GM23338 (cell line): Measurements from ENCODE around the gene KLHL28. TPM values are rescaled to one million over a fixed set of nuclear protein-coding genes. Genes with fewer than 3 reads are reported as not detected.

Source experiments
- ATAC-seq: fragments of 200-7000 bp; cut with Tn5 transposase; 3 replicates; pipeline ENCODE4 v1.9.1; 2020
- DNase-seq: peaks from one replicate; pipeline ENCODE4 v3.0.0-alpha.2; 2015; ENCODE audit warnings: low spot score
- H2AFZ ChIP-seq: fragments of 200-600 bp; sonication (generic); 2 replicates; pipeline ENCODE4 v1.8.0; 2016; ENCODE audit warnings: antibody characterized with exemption, mild to moderate bottlenecking, moderate library complexity
- H3F3A ChIP-seq: fragments of 200-600 bp; sonication (generic); replicated peaks from 2 replicates; pipeline ENCODE4 v1.8.0; 2017; ENCODE audit warnings: antibody characterized with exemption, mixed run types, low read depth
- H3K27ac ChIP-seq: fragments of 200-600 bp; sonication (generic); 2 replicates; pipeline ENCODE4 v1.6.1; 2016; ENCODE audit warnings: low read depth
- H3K27me3 ChIP-seq: fragments of 200-600 bp; sonication (generic); 2 replicates; pipeline ENCODE4 v1.8.0; 2016; ENCODE audit warnings: mild to moderate bottlenecking, mixed run types, moderate library complexity; ENCODE audit not compliant: insufficient read depth
- H3K36me3 ChIP-seq: fragments of 200-600 bp; sonication (generic); 2 replicates; pipeline ENCODE4 v1.8.0; 2016; ENCODE audit warnings: mild to moderate bottlenecking; ENCODE audit not compliant: insufficient read depth
- H3K4me1 ChIP-seq: fragments of 200-600 bp; sonication (generic); 2 replicates; pipeline ENCODE4 v1.8.0; 2016; ENCODE audit warnings: mild to moderate bottlenecking, moderate library complexity; ENCODE audit not compliant: insufficient read depth
- H3K4me2 ChIP-seq: fragments of 200-600 bp; sonication (generic); 2 replicates; pipeline ENCODE4 v1.7.1; 2017; ENCODE audit warnings: mixed run types
- H3K4me3 ChIP-seq: fragments of 200-600 bp; sonication (generic); 2 replicates; pipeline ENCODE4 v1.6.1; 2016; ENCODE audit warnings: mixed run types
- H3K79me2 ChIP-seq: fragments of 200-600 bp; sonication (generic); replicated peaks from 2 replicates; pipeline ENCODE4 v1.8.0; 2017; ENCODE audit warnings: mild to moderate bottlenecking; ENCODE audit not compliant: insufficient read depth
- H3K9me2 ChIP-seq: fragments of 200-600 bp; sonication (generic); 2 replicates; pipeline ENCODE4 v1.8.0; 2017; ENCODE audit not compliant: insufficient read depth
- H4K20me1 ChIP-seq: fragments of 200-600 bp; sonication (generic); replicated peaks from 2 replicates; pipeline ENCODE4 v1.8.0; 2017; ENCODE audit warnings: mild to moderate bottlenecking; ENCODE audit not compliant: insufficient read depth
- H3K27ac Mint-ChIP-seq: 2 replicates; pipeline ENCODE4 v1.8.0; 2020; ENCODE audit warnings: inconsistent platforms, mild to moderate bottlenecking, moderate library complexity, mixed read lengths
- H3K27me3 Mint-ChIP-seq: 3 replicates; pipeline ENCODE4 v1.8.0; 2022; ENCODE audit warnings: low read depth, mild to moderate bottlenecking, moderate library complexity, mixed read lengths, inconsistent platforms; ENCODE audit not compliant: insufficient read depth, poor library complexity
- H3K36me3 Mint-ChIP-seq: 3 replicates; pipeline ENCODE4 v1.8.0; 2021; ENCODE audit warnings: low read depth, mild to moderate bottlenecking, inconsistent platforms, moderate library complexity, mixed read lengths
- H3K4me1 Mint-ChIP-seq: 3 replicates; pipeline ENCODE4 v1.8.0; 2020; ENCODE audit warnings: mild to moderate bottlenecking, inconsistent platforms, mixed read lengths
- H3K4me3 Mint-ChIP-seq: 3 replicates; pipeline ENCODE4 v1.8.0; 2021; ENCODE audit warnings: moderate library complexity, mild to moderate bottlenecking, inconsistent platforms, mixed read lengths
- H3K9me3 Mint-ChIP-seq: 3 replicates; pipeline ENCODE4 v1.8.0; 2020; ENCODE audit warnings: moderate library complexity, mild to moderate bottlenecking, inconsistent platforms, mixed read lengths
- CREB1 ChIP-seq: fragments of 250-450 bp; sonication (Bioruptor Pico); IDR thresholded peaks from 2 replicates; pipeline ENCODE4 v1.5.0; 2020; ENCODE audit warnings: low read depth, mild to moderate bottlenecking, moderate library complexity
- EZH2 ChIP-seq: fragments of 200-600 bp; sonication (generic); IDR thresholded peaks from one replicate; pipeline ENCODE4 v1.8.0; 2017; ENCODE audit warnings: antibody characterized with exemption, mild to moderate bottlenecking, low read depth; ENCODE audit not compliant: unreplicated experiment
- EZH2phosphoT487 ChIP-seq: fragments of 200-600 bp; sonication (generic); IDR thresholded peaks from one replicate; pipeline ENCODE4 v1.8.1; 2018; ENCODE audit warnings: antibody characterized with exemption; ENCODE audit not compliant: unreplicated experiment
- JUNB ChIP-seq: IDR thresholded peaks from one replicate; pipeline ENCODE4 v1.6.1; 2016; ENCODE audit warnings: antibody characterized with exemption; ENCODE audit not compliant: unreplicated experiment
- NANOG ChIP-seq: IDR thresholded peaks from 2 replicates; pipeline ENCODE4 v1.6.1; 2016; ENCODE audit warnings: antibody characterized with exemption, borderline replicate concordance
- POLR2AphosphoS5 ChIP-seq: IDR thresholded peaks from 2 replicates; pipeline ENCODE4 v1.6.1; 2016; ENCODE audit warnings: antibody characterized with exemption, low read depth
- STAT1 ChIP-seq: IDR thresholded peaks from one replicate; pipeline ENCODE4 v1.6.1; 2016; ENCODE audit warnings: antibody characterized with exemption; ENCODE audit not compliant: unreplicated experiment
- ZNF114 ChIP-seq: fragments of 250-450 bp; sonication (Bioruptor Pico); IDR thresholded peaks from 2 replicates; pipeline ENCODE4 v1.5.0; 2020; ENCODE audit warnings: mild to moderate bottlenecking, moderate library complexity
- ZNF331 ChIP-seq: fragments of 250-450 bp; sonication (Bioruptor Pico); IDR thresholded peaks from 2 replicates; pipeline ENCODE4 v1.5.0; 2020; ENCODE audit warnings: low read depth, mild to moderate bottlenecking, moderate library complexity
- polyA plus RNA-seq: library from polyadenylated mRNA; unstranded; fragments of >200 nt; fragmentation: Nextera tagmentation; extraction: Ambion mirVana; gene quantifications from 2 replicates; pipeline ENCODE4 v1.2.1, GENCODE V29; 2016
- total RNA-seq: library from RNA; depleted of rRNA; stranded (reverse); fragments of >200 nt; shearing (Covaris generic); gene quantifications from 2 replicates; pipeline ENCODE4 v1.2.3, GENCODE V29; 2014
- TF ChIP-seq, protein P1 (sequence below): IDR thresholded peaks from 2 replicates; pipeline ENCODE4 v1.6.1; 2016; ENCODE audit warnings: antibody characterized with exemption
- TF ChIP-seq, protein P2 (sequence below): IDR thresholded peaks from one replicate; pipeline ENCODE4 v1.6.1; 2018; ENCODE audit warnings: antibody characterized with exemption; ENCODE audit not compliant: unreplicated experiment

The KLHL28 gene
- total and polyA plus RNA-seq, 2 experiments from 2014 or later: 7.7 to 10.6 TPM

DNA sequence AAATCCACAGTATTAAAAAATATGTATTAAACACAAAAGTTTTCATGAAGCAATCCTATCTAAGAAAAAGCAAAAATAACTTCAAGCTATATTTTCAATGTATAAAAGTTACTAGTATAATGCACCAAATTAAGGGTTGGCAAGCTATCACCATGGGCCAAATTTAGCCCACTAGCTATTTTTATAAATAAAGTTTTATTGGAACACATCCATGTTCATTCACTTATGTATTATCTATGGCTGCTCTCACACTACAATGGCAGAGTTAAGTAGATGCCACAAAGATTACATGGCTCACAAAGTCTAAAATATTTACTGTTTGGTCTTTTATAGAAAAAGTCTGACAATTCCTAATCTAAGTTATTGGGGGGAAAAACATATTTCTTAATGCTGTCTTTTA lies 17.6 kb downstream of the KLHL28 start:
- H4K20me1 ChIP-seq: peaks cover 4% of the 10 kb centered on the region; the same call in 1 of the 2 replicates
- Mint-ChIP-seq H3K4me3 (no peak overlapping the region), H3K36me3 (peaks cover 56% of the 10 kb centered on the region), H3K27ac (no peak overlapping the region), H3K27me3 (peaks cover 2% of the 10 kb centered on the region), H3K4me1 (no peaks in the 10 kb centered on the region; the same call in 2 of the 3 replicates), H3K9me3 (peaks cover 3% of the 10 kb centered on the region; the same call in 2 of the 3 replicates)
- ATAC-seq (no peak), DNase-seq (no peak)
- no peaks in the 10 kb centered on the region for H3F3A ChIP-seq
- H3K79me2 ChIP-seq: peaks cover 16% of the 10 kb centered on the region; the same call in 1 of the 2 replicates
- H3K4me2 ChIP-seq: no peak overlapping the region
- no peak overlapping the region for H3K4me3 ChIP-seq
- peaks cover 18% of the 10 kb centered on the region for H3K36me3 ChIP-seq
- no peaks in the 10 kb centered on the region for H3K27me3 ChIP-seq
- H3K4me1 ChIP-seq: no peaks in the 10 kb centered on the region
- TF ChIP-seq EZH2: no peak
- no peak for TF ChIP-seq NANOG
- no peak for TF ChIP-seq JUNB
- TF ChIP-seq STAT1: no peak
- no peak for TF ChIP-seq POLR2AphosphoS5
- TF ChIP-seq ZNF114 (CRISPR knock-in tag): no peak
- TF ChIP-seq CREB1 (CRISPR knock-in tag): no peak
- no peak for TF ChIP-seq ZNF331 (CRISPR knock-in tag)
- no peak for TF ChIP-seq EZH2phosphoT487
- no peak overlapping the region for H2AFZ ChIP-seq
- no peaks in the 10 kb centered on the region for H3K9me2 ChIP-seq
- H3K27ac ChIP-seq: no peak overlapping the region

DNA sequence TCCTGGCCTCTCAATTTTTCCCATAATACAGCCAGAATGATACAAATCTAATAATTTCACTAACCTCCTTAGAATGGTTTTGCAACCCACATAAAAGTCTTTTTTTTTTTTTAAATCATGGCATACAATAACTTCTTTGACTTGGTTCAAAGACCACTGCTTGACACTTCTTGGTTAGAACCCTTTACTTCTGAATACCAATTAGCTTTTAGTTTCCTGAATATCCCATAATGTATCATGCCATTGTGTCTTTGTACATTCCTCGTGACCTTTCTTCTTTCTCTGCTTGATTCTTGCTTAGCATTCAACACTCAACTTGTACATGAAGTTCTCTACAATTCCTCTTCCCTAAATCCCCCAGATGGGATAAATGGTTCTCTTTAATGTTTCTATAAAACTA lies 19.3 kb downstream of the KLHL28 start:
- no peak for ATAC-seq
- no peak overlapping the region for H2AFZ ChIP-seq
- Mint-ChIP-seq H3K9me3 (peaks cover 5% of the 10 kb centered on the region; the same call in 2 of the 3 replicates), H3K4me3 (no peak overlapping the region), H3K27me3 (peaks cover 2% of the 10 kb centered on the region), H3K4me1 (no peaks in the 10 kb centered on the region; the same call in 2 of the 3 replicates), H3K36me3 (peaks cover 64% of the 10 kb centered on the region), H3K27ac (no peak overlapping the region)
- no peaks in the 10 kb centered on the region for H3K27me3 ChIP-seq
- no peaks in the 10 kb centered on the region for H3K9me2 ChIP-seq
- no peaks in the 10 kb centered on the region for H3F3A ChIP-seq
- H3K4me1 ChIP-seq: no peaks in the 10 kb centered on the region
- H3K36me3 ChIP-seq: peaks cover 24% of the 10 kb centered on the region
- H3K79me2 ChIP-seq: peaks cover 19% of the 10 kb centered on the region; the same call in 1 of the 2 replicates
- H3K4me2 ChIP-seq: no peak overlapping the region
- H3K4me3 ChIP-seq: no peak overlapping the region
- DNase-seq: no peak
- H4K20me1 ChIP-seq: peaks cover 4% of the 10 kb centered on the region; the same call in 1 of the 2 replicates
- H3K27ac ChIP-seq: no peak overlapping the region
- TF ChIP-seq, protein P1, sequence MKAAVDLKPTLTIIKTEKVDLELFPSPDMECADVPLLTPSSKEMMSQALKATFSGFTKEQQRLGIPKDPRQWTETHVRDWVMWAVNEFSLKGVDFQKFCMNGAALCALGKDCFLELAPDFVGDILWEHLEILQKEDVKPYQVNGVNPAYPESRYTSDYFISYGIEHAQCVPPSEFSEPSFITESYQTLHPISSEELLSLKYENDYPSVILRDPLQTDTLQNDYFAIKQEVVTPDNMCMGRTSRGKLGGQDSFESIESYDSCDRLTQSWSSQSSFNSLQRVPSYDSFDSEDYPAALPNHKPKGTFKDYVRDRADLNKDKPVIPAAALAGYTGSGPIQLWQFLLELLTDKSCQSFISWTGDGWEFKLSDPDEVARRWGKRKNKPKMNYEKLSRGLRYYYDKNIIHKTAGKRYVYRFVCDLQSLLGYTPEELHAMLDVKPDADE: no peak
- TF ChIP-seq JUNB: no peak
- no peak for TF ChIP-seq EZH2
- TF ChIP-seq NANOG: no peak
- TF ChIP-seq, protein P2, sequence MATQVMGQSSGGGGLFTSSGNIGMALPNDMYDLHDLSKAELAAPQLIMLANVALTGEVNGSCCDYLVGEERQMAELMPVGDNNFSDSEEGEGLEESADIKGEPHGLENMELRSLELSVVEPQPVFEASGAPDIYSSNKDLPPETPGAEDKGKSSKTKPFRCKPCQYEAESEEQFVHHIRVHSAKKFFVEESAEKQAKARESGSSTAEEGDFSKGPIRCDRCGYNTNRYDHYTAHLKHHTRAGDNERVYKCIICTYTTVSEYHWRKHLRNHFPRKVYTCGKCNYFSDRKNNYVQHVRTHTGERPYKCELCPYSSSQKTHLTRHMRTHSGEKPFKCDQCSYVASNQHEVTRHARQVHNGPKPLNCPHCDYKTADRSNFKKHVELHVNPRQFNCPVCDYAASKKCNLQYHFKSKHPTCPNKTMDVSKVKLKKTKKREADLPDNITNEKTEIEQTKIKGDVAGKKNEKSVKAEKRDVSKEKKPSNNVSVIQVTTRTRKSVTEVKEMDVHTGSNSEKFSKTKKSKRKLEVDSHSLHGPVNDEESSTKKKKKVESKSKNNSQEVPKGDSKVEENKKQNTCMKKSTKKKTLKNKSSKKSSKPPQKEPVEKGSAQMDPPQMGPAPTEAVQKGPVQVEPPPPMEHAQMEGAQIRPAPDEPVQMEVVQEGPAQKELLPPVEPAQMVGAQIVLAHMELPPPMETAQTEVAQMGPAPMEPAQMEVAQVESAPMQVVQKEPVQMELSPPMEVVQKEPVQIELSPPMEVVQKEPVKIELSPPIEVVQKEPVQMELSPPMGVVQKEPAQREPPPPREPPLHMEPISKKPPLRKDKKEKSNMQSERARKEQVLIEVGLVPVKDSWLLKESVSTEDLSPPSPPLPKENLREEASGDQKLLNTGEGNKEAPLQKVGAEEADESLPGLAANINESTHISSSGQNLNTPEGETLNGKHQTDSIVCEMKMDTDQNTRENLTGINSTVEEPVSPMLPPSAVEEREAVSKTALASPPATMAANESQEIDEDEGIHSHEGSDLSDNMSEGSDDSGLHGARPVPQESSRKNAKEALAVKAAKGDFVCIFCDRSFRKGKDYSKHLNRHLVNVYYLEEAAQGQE: no peak
- TF ChIP-seq STAT1: no peak
- no peak for TF ChIP-seq POLR2AphosphoS5
- TF ChIP-seq ZNF114 (CRISPR knock-in tag): no peak
